ENCODE measurements around the gene KCNQ5. TPM values are rescaled to one million over a fixed set of nuclear protein-coding genes. Genes with fewer than 3 reads are reported as not detected.

The KCNQ5 gene
- total RNA-seq, 1 experiment from 2014 or later, result 0.07 TPM

GRCh38 chr6:73074175-73074574 lies 452.3 kb downstream of the KCNQ5 start:
- Histone ChIP-seq H3K79me1 (ENCODE audit: insufficient read depth, low read depth, low read length, poor library complexity, severe bottlenecking) (no peaks in the 10 kb centered on the region), H3K27ac (ENCODE audit: insufficient read length, low read depth, low read length) (no peak overlapping the region), H2AFZ (ENCODE audit: low read length) (no peak overlapping the region), H2BK5ac (ENCODE audit: insufficient read length, low read length) (no peak overlapping the region), H4K91ac (ENCODE audit: insufficient read length, low read depth, low read length) (no peak overlapping the region), H3K9ac (ENCODE audit: extremely low read depth, insufficient read length, low read length) (no peak overlapping the region), H3K27me3 (ENCODE audit: insufficient read depth, low read length) (no peaks in the 10 kb centered on the region), H2BK120ac (ENCODE audit: low read depth, low read length, poor library complexity, severe bottlenecking) (no peak overlapping the region), H3K9me3 (ENCODE audit: control insufficient read depth, low read depth, low read length) (no peaks in the 10 kb centered on the region), H3K23ac (ENCODE audit: insufficient read length, low read depth, low read length) (no peak overlapping the region), H3K18ac (ENCODE audit: insufficient read length, low read depth, low read length) (no peak overlapping the region), H2AK5ac (ENCODE audit: insufficient read length, low read length) (no peak overlapping the region), H3K23me2 (ENCODE audit: insufficient read length, low read depth, low read length, poor library complexity, severe bottlenecking) (no peaks in the 10 kb centered on the region), H3K79me2 (ENCODE audit: insufficient read depth, low read length) (no peaks in the 10 kb centered on the region), H4K20me1 (ENCODE audit: control insufficient read depth, insufficient read depth, insufficient read length) (no peaks in the 10 kb centered on the region), H3K4me1 (ENCODE audit: insufficient read depth, low read length) (peaks cover 13% of the 10 kb centered on the region), H3K14ac (ENCODE audit: insufficient read depth, low read length) (no peak overlapping the region), H3K56ac (ENCODE audit: insufficient read length, low read depth, low read length) (no peak overlapping the region), H4K5ac (ENCODE audit: insufficient read length, low read depth, low read length) (no peak overlapping the region), H3T11ph (ENCODE audit: low read length) (no peak overlapping the region), H2BK12ac (ENCODE audit: insufficient read length, low read depth, low read length) (no peak overlapping the region), H4K8ac (replicated peaks; ENCODE audit: insufficient read length, low read depth, low read length) (no peak overlapping the region), H3K4ac (ENCODE audit: low read depth, low read length) (no peak overlapping the region), H3K4me2 (ENCODE audit: insufficient read depth, insufficient read length, low read length) (no peak overlapping the region), H2BK20ac (ENCODE audit: low read depth, low read length, poor library complexity, severe bottlenecking) (no peak overlapping the region), H2BK15ac (ENCODE audit: low read depth, low read length) (no peak overlapping the region)
- no peak overlapping the region for H3K4me3 Mint-ChIP-seq
- WGBS (ENCODE audit: extremely low coverage, insufficient read length, low lambda C conversion rate), result no CpG with 5 or more reads among the region's 1 CpG
- no peaks in the 10 kb centered on the region; a peak in 1 of 7 replicates for H3K36me3 Mint-ChIP-seq (ENCODE audit: insufficient read depth in 1 of 3, low read depth in 3 of 3)
- no peak overlapping the region for H3K27ac Mint-ChIP-seq
- H3K9me3 Mint-ChIP-seq, result no peaks in the 10 kb centered on the region
- H3K27me3 Mint-ChIP-seq (ENCODE audit: low read depth), result no peaks in the 10 kb centered on the region
- no peak for TF ChIP-seq CTCF (conservative IDR thresholded peaks at IDR 0.05)
- no peak for DNase-seq
- H3K4me1 Mint-ChIP-seq, result peaks cover 16 to 25% of the 10 kb centered on the region in 2 experiments

Measured in H9 (cell line).